ENCODE results near the gene SLC39A11.
A peak's percentile ranks its signal among the peaks of the same experiment; 100 is the strongest.
"Not testable (repeated sequence)": the region's sequence is repeated elsewhere in the genome, so short reads cannot be mapped to it uniquely, and the experiment has no call there.

SLC39A11 gene

GRCh38 chr17:73069841-73070240 is 22.6 kb downstream of the SLC39A11 start:
- DNase-seq, result no peak

- DNase-seq, result no peak
Observed at GRCh38 chr17:73069164-73069770, 23.2 kb downstream of the SLC39A11 start.

- no peak for DNase-seq
Observed at GRCh38 chr17:73068322-73069153, 23.9 kb downstream of the SLC39A11 start.

GRCh38 chr17:73067699-73068098 is 24.8 kb downstream of the SLC39A11 start:
- not testable (repeated sequence) for DNase-seq

- DNase-seq, result no peak
Observed at GRCh38 chr17:73067075-73067474, 25.4 kb downstream of the SLC39A11 start.

- no peak for DNase-seq
Observed at GRCh38 chr17:73066148-73066884, 26.2 kb downstream of the SLC39A11 start.

- DNase-seq, result no peak
Observed at GRCh38 chr17:73065376-73065775, 27.1 kb downstream of the SLC39A11 start.

- peak in 1 of 2 experiments; percentile 3 for DNase-seq
Observed at GRCh38 chr17:73064084-73064938, 28.2 kb downstream of the SLC39A11 start.

GRCh38 chr17:73062726-73063125 is 29.8 kb downstream of the SLC39A11 start:
- DNase-seq, result no peak

- DNase-seq, result no peak
Observed at GRCh38 chr17:73061161-73061560, 31.3 kb downstream of the SLC39A11 start.

GRCh38 chr17:73060721-73061120 is 31.8 kb downstream of the SLC39A11 start:
- DNase-seq, result no peak

GRCh38 chr17:73059713-73060112 is 32.8 kb downstream of the SLC39A11 start:
- not testable (repeated sequence) for DNase-seq

GRCh38 chr17:73058022-73058421 is 34.5 kb downstream of the SLC39A11 start:
- no peak for DNase-seq

- no peak for DNase-seq
Observed at GRCh38 chr17:73057196-73057595, 35.3 kb downstream of the SLC39A11 start.

- no peak for DNase-seq
Observed at GRCh38 chr17:73052923-73053322, 39.6 kb downstream of the SLC39A11 start.

GRCh38 chr17:73050797-73051196 is 41.7 kb downstream of the SLC39A11 start:
- no peak for DNase-seq

- no peak for DNase-seq
Observed at GRCh38 chr17:73048170-73048569, 44.3 kb downstream of the SLC39A11 start.

GRCh38 chr17:73045724-73046123 is 46.8 kb downstream of the SLC39A11 start:
- DNase-seq, result no peak

- no peak for DNase-seq
Observed at GRCh38 chr17:73043686-73044581, 48.6 kb downstream of the SLC39A11 start.

GRCh38 chr17:73042809-73043685 is 49.4 kb downstream of the SLC39A11 start:
- DNase-seq, result no peak

- DNase-seq, result no peak
Observed at GRCh38 chr17:73042225-73042624, 50.3 kb downstream of the SLC39A11 start.
